Measurements from ENCODE around the gene SDC3. TPM values are rescaled to one million over a fixed set of nuclear protein-coding genes. Genes with fewer than 3 reads are reported as not detected.

The SDC3 gene
- total and polyA plus RNA-seq, 10 of the 15 experiments (the other 5 are each of a cell fraction or from before 2014, with no cell fraction given): under 0.01 to 0.46 (median 0.07) TPM; not detected in 2

DNA sequence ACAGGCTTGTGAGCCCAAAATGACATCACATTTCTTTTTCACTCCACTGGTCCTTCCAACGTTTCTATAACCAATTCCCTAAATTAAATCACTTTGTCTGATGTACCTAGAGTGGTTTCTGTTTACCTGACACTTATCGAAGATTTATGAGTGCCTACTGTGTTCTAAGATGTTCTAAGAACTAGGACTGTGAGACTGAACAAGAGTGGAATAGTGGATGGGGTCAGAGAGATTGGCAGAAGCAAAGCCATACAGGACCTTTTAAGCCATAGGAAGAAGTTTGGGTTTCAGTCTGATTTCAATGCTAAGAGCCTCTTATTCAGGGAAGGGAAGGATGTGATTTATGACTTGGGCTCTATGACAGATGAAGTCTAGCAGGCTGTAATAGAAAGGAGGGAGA lies 78.7 kb downstream of the SDC3 start:
- no peaks in the 10 kb centered on the region for H3K4me1 ChIP-seq (ENCODE audit: control insufficient read depth, insufficient read depth, low read length)
- ChIA-PET RAD21 (ENCODE audit: unreplicated experiment) (no interaction called here), CTCF (no interaction called here), POLR2A (no interaction called here), SMC1A (ENCODE audit: uncharacterized antibody, unreplicated experiment) (no interaction called here)
- ATAC-seq: no peak
- DNase-seq (ENCODE audit: low read depth, low spot score): no peak
- H4K20me1 ChIP-seq (ENCODE audit: control insufficient read depth, insufficient read depth): no peaks in the 10 kb centered on the region
- in situ Hi-C loops (cut with MboI): no loop called here
- intact Hi-C loops (cut with micrococcal nuclease; ENCODE audit: unreplicated experiment): no loop called here
- no peak for FAIRE-seq
- 42% methylated on average over 2 of the region's 2 CpGs for WGBS (ENCODE audit: insufficient coverage, insufficient replicate concordance, low lambda C conversion rate, missing lambda C conversion rate)
- H3K79me2 ChIP-seq (ENCODE audit: control insufficient read depth, insufficient read depth, low read length): no peaks in the 10 kb centered on the region
- no peak overlapping the region for H2AFZ ChIP-seq (ENCODE audit: control insufficient read depth, low read depth, low read length)
- no peaks in the 10 kb centered on the region for H3K36me3 ChIP-seq (ENCODE audit: control insufficient read depth in 2 of 2, insufficient read depth in 2 of 2, low read length in 1 of 2)
- no peaks in the 10 kb centered on the region for H3K9me3 ChIP-seq (replicated peaks; ENCODE audit: control insufficient read depth, insufficient read depth, low read length)
- H3K4me2 ChIP-seq (ENCODE audit: control insufficient read depth, insufficient read depth): no peak overlapping the region
- no TSS peak for BruUV-seq (replicated peaks)
- no peak overlapping the region for H3K9ac ChIP-seq (ENCODE audit: control insufficient read depth, insufficient read depth, low read length)
- H3K27me3 ChIP-seq (replicated peaks in 1 of 2; ENCODE audit: control insufficient read depth in 2 of 2, insufficient read depth in 2 of 2, low read length in 1 of 2): peaks cover 2 to 5% of the 10 kb centered on the region in 2 experiments; a peak in 3 of 4 replicates
- no peak overlapping the region for H3K4me3 ChIP-seq
- H3K27ac ChIP-seq (ENCODE audit: control insufficient read depth, insufficient read depth): no peak overlapping the region
- TF ChIP-seq, protein P1, sequence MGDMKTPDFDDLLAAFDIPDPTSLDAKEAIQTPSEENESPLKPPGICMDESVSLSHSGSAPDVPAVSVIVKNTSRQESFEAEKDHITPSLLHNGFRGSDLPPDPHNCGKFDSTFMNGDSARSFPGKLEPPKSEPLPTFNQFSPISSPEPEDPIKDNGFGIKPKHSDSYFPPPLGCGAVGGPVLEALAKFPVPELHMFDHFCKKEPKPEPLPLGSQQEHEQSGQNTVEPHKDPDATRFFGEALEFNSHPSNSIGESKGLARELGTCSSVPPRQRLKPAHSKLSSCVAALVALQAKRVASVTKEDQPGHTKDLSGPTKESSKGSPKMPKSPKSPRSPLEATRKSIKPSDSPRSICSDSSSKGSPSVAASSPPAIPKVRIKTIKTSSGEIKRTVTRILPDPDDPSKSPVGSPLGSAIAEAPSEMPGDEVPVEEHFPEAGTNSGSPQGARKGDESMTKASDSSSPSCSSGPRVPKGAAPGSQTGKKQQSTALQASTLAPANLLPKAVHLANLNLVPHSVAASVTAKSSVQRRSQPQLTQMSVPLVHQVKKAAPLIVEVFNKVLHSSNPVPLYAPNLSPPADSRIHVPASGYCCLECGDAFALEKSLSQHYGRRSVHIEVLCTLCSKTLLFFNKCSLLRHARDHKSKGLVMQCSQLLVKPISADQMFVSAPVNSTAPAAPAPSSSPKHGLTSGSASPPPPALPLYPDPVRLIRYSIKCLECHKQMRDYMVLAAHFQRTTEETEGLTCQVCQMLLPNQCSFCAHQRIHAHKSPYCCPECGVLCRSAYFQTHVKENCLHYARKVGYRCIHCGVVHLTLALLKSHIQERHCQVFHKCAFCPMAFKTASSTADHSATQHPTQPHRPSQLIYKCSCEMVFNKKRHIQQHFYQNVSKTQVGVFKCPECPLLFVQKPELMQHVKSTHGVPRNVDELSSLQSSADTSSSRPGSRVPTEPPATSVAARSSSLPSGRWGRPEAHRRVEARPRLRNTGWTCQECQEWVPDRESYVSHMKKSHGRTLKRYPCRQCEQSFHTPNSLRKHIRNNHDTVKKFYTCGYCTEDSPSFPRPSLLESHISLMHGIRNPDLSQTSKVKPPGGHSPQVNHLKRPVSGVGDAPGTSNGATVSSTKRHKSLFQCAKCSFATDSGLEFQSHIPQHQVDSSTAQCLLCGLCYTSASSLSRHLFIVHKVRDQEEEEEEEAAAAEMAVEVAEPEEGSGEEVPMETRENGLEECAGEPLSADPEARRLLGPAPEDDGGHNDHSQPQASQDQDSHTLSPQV (IDR thresholded peaks at IDR 0.05): no peak
- TF ChIP-seq, protein P2, sequence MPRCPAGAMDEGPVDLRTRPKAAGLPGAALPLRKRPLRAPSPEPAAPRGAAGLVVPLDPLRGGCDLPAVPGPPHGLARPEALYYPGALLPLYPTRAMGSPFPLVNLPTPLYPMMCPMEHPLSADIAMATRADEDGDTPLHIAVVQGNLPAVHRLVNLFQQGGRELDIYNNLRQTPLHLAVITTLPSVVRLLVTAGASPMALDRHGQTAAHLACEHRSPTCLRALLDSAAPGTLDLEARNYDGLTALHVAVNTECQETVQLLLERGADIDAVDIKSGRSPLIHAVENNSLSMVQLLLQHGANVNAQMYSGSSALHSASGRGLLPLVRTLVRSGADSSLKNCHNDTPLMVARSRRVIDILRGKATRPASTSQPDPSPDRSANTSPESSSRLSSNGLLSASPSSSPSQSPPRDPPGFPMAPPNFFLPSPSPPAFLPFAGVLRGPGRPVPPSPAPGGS (IDR thresholded peaks at IDR 0.05; ENCODE audit: borderline replicate concordance, insufficient read depth, low read depth, low read length, poor library complexity, severe bottlenecking): no peak
- TF ChIP-seq ZNF274 (IDR thresholded peaks at IDR 0.05; ENCODE audit: insufficient read depth, insufficient read length): no peak
- no peak for TF ChIP-seq YY1 (IDR thresholded peaks at IDR 0.05; ENCODE audit: low read depth, low read length)
- no peak for TF ChIP-seq FOXM1 (IDR thresholded peaks at IDR 0.05; ENCODE audit: low read depth, low read length)
- TF ChIP-seq, protein P3, sequence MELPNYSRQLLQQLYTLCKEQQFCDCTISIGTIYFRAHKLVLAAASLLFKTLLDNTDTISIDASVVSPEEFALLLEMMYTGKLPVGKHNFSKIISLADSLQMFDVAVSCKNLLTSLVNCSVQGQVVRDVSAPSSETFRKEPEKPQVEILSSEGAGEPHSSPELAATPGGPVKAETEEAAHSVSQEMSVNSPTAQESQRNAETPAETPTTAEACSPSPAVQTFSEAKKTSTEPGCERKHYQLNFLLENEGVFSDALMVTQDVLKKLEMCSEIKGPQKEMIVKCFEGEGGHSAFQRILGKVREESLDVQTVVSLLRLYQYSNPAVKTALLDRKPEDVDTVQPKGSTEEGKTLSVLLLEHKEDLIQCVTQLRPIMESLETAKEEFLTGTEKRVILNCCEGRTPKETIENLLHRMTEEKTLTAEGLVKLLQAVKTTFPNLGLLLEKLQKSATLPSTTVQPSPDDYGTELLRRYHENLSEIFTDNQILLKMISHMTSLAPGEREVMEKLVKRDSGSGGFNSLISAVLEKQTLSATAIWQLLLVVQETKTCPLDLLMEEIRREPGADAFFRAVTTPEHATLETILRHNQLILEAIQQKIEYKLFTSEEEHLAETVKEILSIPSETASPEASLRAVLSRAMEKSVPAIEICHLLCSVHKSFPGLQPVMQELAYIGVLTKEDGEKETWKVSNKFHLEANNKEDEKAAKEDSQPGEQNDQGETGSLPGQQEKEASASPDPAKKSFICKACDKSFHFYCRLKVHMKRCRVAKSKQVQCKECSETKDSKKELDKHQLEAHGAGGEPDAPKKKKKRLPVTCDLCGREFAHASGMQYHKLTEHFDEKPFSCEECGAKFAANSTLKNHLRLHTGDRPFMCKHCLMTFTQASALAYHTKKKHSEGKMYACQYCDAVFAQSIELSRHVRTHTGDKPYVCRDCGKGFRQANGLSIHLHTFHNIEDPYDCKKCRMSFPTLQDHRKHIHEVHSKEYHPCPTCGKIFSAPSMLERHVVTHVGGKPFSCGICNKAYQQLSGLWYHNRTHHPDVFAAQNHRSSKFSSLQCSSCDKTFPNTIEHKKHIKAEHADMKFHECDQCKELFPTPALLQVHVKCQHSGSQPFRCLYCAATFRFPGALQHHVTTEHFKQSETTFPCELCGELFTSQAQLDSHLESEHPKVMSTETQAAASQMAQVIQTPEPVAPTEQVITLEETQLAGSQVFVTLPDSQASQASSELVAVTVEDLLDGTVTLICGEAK (IDR thresholded peaks at IDR 0.05; ENCODE audit: borderline replicate concordance): no peak
- TF ChIP-seq CHD1 (IDR thresholded peaks at IDR 0.05; ENCODE audit: low read depth, low read length): no peak
- TF ChIP-seq TCF7 (IDR thresholded peaks at IDR 0.05; ENCODE audit: borderline replicate concordance): no peak
- TF ChIP-seq, protein P4, sequence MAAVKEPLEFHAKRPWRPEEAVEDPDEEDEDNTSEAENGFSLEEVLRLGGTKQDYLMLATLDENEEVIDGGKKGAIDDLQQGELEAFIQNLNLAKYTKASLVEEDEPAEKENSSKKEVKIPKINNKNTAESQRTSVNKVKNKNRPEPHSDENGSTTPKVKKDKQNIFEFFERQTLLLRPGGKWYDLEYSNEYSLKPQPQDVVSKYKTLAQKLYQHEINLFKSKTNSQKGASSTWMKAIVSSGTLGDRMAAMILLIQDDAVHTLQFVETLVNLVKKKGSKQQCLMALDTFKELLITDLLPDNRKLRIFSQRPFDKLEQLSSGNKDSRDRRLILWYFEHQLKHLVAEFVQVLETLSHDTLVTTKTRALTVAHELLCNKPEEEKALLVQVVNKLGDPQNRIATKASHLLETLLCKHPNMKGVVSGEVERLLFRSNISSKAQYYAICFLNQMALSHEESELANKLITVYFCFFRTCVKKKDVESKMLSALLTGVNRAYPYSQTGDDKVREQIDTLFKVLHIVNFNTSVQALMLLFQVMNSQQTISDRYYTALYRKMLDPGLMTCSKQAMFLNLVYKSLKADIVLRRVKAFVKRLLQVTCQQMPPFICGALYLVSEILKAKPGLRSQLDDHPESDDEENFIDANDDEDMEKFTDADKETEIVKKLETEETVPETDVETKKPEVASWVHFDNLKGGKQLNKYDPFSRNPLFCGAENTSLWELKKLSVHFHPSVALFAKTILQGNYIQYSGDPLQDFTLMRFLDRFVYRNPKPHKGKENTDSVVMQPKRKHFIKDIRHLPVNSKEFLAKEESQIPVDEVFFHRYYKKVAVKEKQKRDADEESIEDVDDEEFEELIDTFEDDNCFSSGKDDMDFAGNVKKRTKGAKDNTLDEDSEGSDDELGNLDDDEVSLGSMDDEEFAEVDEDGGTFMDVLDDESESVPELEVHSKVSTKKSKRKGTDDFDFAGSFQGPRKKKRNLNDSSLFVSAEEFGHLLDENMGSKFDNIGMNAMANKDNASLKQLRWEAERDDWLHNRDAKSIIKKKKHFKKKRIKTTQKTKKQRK (IDR thresholded peaks at IDR 0.05; ENCODE audit: low read depth, low read length): no peak
- TF ChIP-seq HCFC1 (IDR thresholded peaks at IDR 0.05; ENCODE audit: low read length): no peak
